Thoracic aorta (tissue), 2 donors: ENCODE data around the gene TNFRSF19. TPM values are rescaled to one million over a fixed set of nuclear protein-coding genes. Genes with fewer than 3 reads are reported as not detected.

ENCODE experiments used
- ATAC-seq: fragments of 150-250 bp; one replicate; pipeline ENCODE4 v1.8.0; 2017; ENCODE audit warnings: low read depth; ENCODE audit not compliant: insufficient number of reproducible peaks, low FRiP score
- DNase-seq: peaks from one replicate; pipeline ENCODE4 v3.0.0-alpha.2; 2020; ENCODE audit warnings: low spot score
- H3K27ac ChIP-seq, 2 donors: fragments of 200-600 bp; sonication (generic); 1 replicate in 1 of 2; 2 replicates in 1 of 2; pipeline ENCODE4 v1.5.1; 2016; ENCODE audit warnings: mild to moderate bottlenecking in 2 of 2, moderate library complexity in 2 of 2
- H3K27me3 ChIP-seq: fragments of 200-600 bp; sonication (generic); replicated peaks from 2 replicates; pipeline ENCODE4 v1.6.0; 2016; ENCODE audit warnings: mild to moderate bottlenecking; ENCODE audit not compliant: insufficient read depth
- H3K36me3 ChIP-seq: fragments of 200-600 bp; sonication (generic); one replicate; pipeline ENCODE4 v1.5.1; 2016
- H3K4me1 ChIP-seq, 2 donors: fragments of 200-600 bp; sonication (generic); 1 replicate in 1 of 2; 2 replicates in 1 of 2; pipeline versions ENCODE4 v1.5.1 to v1.6.0; 2016; ENCODE audit warnings: low read depth in 2 of 2, mild to moderate bottlenecking in 1 of 2; ENCODE audit not compliant: control insufficient read depth in 1 of 2
- H3K4me3 ChIP-seq: fragments of 200-600 bp; sonication (generic); 2 replicates; pipeline ENCODE4 v1.5.1; 2016; ENCODE audit warnings: mild to moderate bottlenecking
- H3K9me3 ChIP-seq: fragments of 200-600 bp; sonication (generic); 2 replicates; pipeline ENCODE4 v1.5.1; 2016
- CTCF ChIP-seq: fragments of 200-600 bp; sonication (generic); IDR thresholded peaks from one replicate; pipeline ENCODE4 v1.5.1; 2019; ENCODE audit warnings: antibody characterized with exemption
- total RNA-seq, 2 donors: library from RNA; depleted of rRNA; stranded (reverse); fragments of >200 nt; gene quantifications; one replicate each; pipeline versions ENCODE4 v1.1.0 to v1.2.3, GENCODE V29; 2016

The TNFRSF19 gene
- total RNA-seq, 2 donors from 2014 or later, result 1.4 to 7.6 TPM

GRCh38 chr13:23612182-23612581 lies 42.0 kb downstream of the TNFRSF19 start:
- DNase-seq, result no peak
- no peak for ATAC-seq
- no peaks in the 10 kb centered on the region for H3K36me3 ChIP-seq
- H3K27me3 ChIP-seq, result no peaks in the 10 kb centered on the region
- H3K4me3 ChIP-seq, result no peak overlapping the region
- H3K4me1 ChIP-seq, result peaks cover 8 to 25% of the 10 kb centered on the region in 2 donors
- H3K9me3 ChIP-seq, result no peaks in the 10 kb centered on the region
- no peak for TF ChIP-seq CTCF
- H3K27ac ChIP-seq, result no peak overlapping the region

- DNase-seq, result no peak
- no peak overlapping the region for H3K27ac ChIP-seq
- H3K4me3 ChIP-seq, result no peak overlapping the region
- TF ChIP-seq CTCF, result no peak
- no peaks in the 10 kb centered on the region for H3K9me3 ChIP-seq
- no peak for ATAC-seq
- no peaks in the 10 kb centered on the region for H3K27me3 ChIP-seq
- peaks cover 8 to 25% of the 10 kb centered on the region in 2 donors for H3K4me1 ChIP-seq
- no peaks in the 10 kb centered on the region for H3K36me3 ChIP-seq
Observed at GRCh38 chr13:23612731-23613130, 42.5 kb downstream of the TNFRSF19 start.

GRCh38 chr13:23613596-23613995 lies 43.4 kb downstream of the TNFRSF19 start:
- ATAC-seq (no peak), DNase-seq (no peak)
- no peak overlapping the region for H3K27ac ChIP-seq
- no peaks in the 10 kb centered on the region for H3K36me3 ChIP-seq
- no peak for TF ChIP-seq CTCF
- no peak overlapping the region for H3K4me3 ChIP-seq
- peaks cover 8 to 25% of the 10 kb centered on the region in 2 donors for H3K4me1 ChIP-seq
- H3K27me3 ChIP-seq, result no peaks in the 10 kb centered on the region
- H3K9me3 ChIP-seq, result no peaks in the 10 kb centered on the region

GRCh38 chr13:23615395-23616081 lies 45.3 kb downstream of the TNFRSF19 start:
- Histone ChIP-seq H3K4me1 (peaks cover 0 to 9% of the 10 kb centered on the region in 2 donors), H3K27me3 (no peaks in the 10 kb centered on the region), H3K9me3 (no peaks in the 10 kb centered on the region), H3K36me3 (no peaks in the 10 kb centered on the region), H3K4me3 (no peak overlapping the region), H3K27ac (no peak overlapping the region)
- no peak for TF ChIP-seq CTCF
- no peak for ATAC-seq
- no peak for DNase-seq

- H3K27ac ChIP-seq, result no peak overlapping the region
- ATAC-seq, result no peak
- no peak for TF ChIP-seq CTCF
Observed at GRCh38 chr13:23616228-23616627, 46.0 kb downstream of the TNFRSF19 start.

More at GRCh38 chr13:23616228-23616627, 46.0 kb downstream of the TNFRSF19 start:
- no peaks in the 10 kb centered on the region for H3K9me3 ChIP-seq
- peaks cover 0 to 2% of the 10 kb centered on the region in 2 donors for H3K4me1 ChIP-seq
- H3K4me3 ChIP-seq, result no peak overlapping the region
- H3K36me3 ChIP-seq, result no peaks in the 10 kb centered on the region
- no peak for DNase-seq
- H3K27me3 ChIP-seq, result no peaks in the 10 kb centered on the region
